ENCODE data around the gene TNS3. TPM values are rescaled to one million over a fixed set of nuclear protein-coding genes. Genes with fewer than 3 reads are reported as not detected.

TNS3 gene
- total and polyA plus RNA-seq, 10 of the 15 experiments (the other 5 are each of a cell fraction or from before 2014, with no cell fraction given), result 0.27 to 2.7 (median 0.79) TPM

DNA sequence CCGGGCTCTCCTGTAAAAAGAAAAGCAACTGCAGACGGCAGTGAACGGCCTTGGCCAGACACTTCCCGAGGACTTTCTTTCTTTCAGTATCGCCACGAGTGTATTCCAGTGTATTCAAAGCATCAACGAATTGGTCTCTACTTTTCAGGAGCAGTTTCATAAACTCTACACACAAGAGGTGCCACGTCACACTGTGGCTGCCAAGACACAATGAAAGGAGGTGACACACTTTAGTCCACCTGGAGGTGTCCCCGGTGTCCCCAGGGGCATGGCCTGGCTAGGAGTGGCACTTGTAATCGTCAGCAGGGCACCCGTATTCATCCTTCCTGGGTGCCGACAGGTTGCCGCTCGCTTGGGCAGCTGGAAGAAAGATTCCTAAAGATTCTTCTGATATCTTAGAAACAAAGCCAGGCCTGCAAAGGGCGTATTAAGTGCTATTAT lies 5.0 kb downstream of the TNS3 start:
- WGBS (ENCODE audit: insufficient coverage, insufficient replicate concordance, low lambda C conversion rate, missing lambda C conversion rate), result 60% methylated on average over 15 of the region's 15 CpGs
- BruUV-seq (replicated peaks), result no TSS peak
- H3K9ac ChIP-seq (ENCODE audit: control insufficient read depth, insufficient read depth, low read length), result no peak overlapping the region
- H3K27me3 ChIP-seq (replicated peaks in 1 of 2; ENCODE audit: control insufficient read depth in 2 of 2, insufficient read depth in 2 of 2, low read length in 1 of 2), result peaks cover 3 to 4% of the 10 kb centered on the region in 2 experiments; a peak in 3 of 4 replicates
- FAIRE-seq, result no peak
- no peaks in the 10 kb centered on the region for H3K9me3 ChIP-seq (replicated peaks; ENCODE audit: control insufficient read depth, insufficient read depth, low read length)
- H3K4me3 ChIP-seq, result no peak overlapping the region
- ChIA-PET RAD21 (ENCODE audit: unreplicated experiment) (no interaction called here), CTCF (no interaction called here), POLR2A (no interaction called here), SMC1A (ENCODE audit: uncharacterized antibody, unreplicated experiment) (no interaction called here)
- in situ Hi-C loops (cut with MboI) (no loop called here), intact Hi-C loops (cut with micrococcal nuclease; ENCODE audit: unreplicated experiment) (no loop called here)
- H3K4me2 ChIP-seq (ENCODE audit: control insufficient read depth, insufficient read depth), result no peak overlapping the region
- TF ChIP-seq EED (IDR thresholded peaks at IDR 0.05; ENCODE audit: low read depth) (no peak), CBX5 (IDR thresholded peaks at IDR 0.05; ENCODE audit: low read depth) (no peak), ZNF622 (IDR thresholded peaks at IDR 0.05) (no peak), LARP7 (IDR thresholded peaks at IDR 0.05) (no peak), CREM (IDR thresholded peaks at IDR 0.05; ENCODE audit: low read depth) (no peak), BCL11A (IDR thresholded peaks at IDR 0.05; ENCODE audit: low read depth, low read length) (no peak), RELB (IDR thresholded peaks at IDR 0.05; ENCODE audit: low read depth) (no peak), ZSCAN29 (IDR thresholded peaks at IDR 0.05) (no peak), CHD1 (IDR thresholded peaks at IDR 0.05; ENCODE audit: low read depth, low read length) (no peak), BACH1 (IDR thresholded peaks at IDR 0.05; ENCODE audit: borderline replicate concordance) (no peak), USF2 (IDR thresholded peaks at IDR 0.05; ENCODE audit: borderline replicate concordance, low read depth, low read length) (no peak), GABPA (IDR thresholded peaks at IDR 0.05; ENCODE audit: low read depth) (no peak), SUPT20H (IDR thresholded peaks at IDR 0.05; ENCODE audit: borderline replicate concordance, control insufficient read depth, low read depth, low read length) (no peak), YBX1 (IDR thresholded peaks at IDR 0.05) (no peak), IRF4 (IDR thresholded peaks at IDR 0.05; ENCODE audit: low read depth, low read length) (no peak)
- TF ChIP-seq, protein P1, sequence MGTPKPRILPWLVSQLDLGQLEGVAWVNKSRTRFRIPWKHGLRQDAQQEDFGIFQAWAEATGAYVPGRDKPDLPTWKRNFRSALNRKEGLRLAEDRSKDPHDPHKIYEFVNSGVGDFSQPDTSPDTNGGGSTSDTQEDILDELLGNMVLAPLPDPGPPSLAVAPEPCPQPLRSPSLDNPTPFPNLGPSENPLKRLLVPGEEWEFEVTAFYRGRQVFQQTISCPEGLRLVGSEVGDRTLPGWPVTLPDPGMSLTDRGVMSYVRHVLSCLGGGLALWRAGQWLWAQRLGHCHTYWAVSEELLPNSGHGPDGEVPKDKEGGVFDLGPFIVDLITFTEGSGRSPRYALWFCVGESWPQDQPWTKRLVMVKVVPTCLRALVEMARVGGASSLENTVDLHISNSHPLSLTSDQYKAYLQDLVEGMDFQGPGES (IDR thresholded peaks at IDR 0.05), result no peak
- TF ChIP-seq, protein P2, sequence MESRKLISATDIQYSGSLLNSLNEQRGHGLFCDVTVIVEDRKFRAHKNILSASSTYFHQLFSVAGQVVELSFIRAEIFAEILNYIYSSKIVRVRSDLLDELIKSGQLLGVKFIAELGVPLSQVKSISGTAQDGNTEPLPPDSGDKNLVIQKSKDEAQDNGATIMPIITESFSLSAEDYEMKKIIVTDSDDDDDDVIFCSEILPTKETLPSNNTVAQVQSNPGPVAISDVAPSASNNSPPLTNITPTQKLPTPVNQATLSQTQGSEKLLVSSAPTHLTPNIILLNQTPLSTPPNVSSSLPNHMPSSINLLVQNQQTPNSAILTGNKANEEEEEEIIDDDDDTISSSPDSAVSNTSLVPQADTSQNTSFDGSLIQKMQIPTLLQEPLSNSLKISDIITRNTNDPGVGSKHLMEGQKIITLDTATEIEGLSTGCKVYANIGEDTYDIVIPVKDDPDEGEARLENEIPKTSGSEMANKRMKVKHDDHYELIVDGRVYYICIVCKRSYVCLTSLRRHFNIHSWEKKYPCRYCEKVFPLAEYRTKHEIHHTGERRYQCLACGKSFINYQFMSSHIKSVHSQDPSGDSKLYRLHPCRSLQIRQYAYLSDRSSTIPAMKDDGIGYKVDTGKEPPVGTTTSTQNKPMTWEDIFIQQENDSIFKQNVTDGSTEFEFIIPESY (IDR thresholded peaks at IDR 0.05), result no peak
- TF ChIP-seq, protein P3, sequence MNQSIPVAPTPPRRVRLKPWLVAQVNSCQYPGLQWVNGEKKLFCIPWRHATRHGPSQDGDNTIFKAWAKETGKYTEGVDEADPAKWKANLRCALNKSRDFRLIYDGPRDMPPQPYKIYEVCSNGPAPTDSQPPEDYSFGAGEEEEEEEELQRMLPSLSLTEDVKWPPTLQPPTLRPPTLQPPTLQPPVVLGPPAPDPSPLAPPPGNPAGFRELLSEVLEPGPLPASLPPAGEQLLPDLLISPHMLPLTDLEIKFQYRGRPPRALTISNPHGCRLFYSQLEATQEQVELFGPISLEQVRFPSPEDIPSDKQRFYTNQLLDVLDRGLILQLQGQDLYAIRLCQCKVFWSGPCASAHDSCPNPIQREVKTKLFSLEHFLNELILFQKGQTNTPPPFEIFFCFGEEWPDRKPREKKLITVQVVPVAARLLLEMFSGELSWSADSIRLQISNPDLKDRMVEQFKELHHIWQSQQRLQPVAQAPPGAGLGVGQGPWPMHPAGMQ (IDR thresholded peaks at IDR 0.05; ENCODE audit: borderline replicate concordance), result no peak
- no peak for ATAC-seq
- no peak overlapping the region for H3K27ac ChIP-seq (ENCODE audit: control insufficient read depth, insufficient read depth)
- no peaks in the 10 kb centered on the region for H3K79me2 ChIP-seq (ENCODE audit: control insufficient read depth, insufficient read depth, low read length)
- no peaks in the 10 kb centered on the region for H4K20me1 ChIP-seq (ENCODE audit: control insufficient read depth, insufficient read depth)
- H3K36me3 ChIP-seq (ENCODE audit: control insufficient read depth in 2 of 2, insufficient read depth in 2 of 2, low read length in 1 of 2), result no peaks in the 10 kb centered on the region
- DNase-seq (ENCODE audit: low read depth, low spot score), result no peak
- peaks cover 25% of the 10 kb centered on the region for H3K4me1 ChIP-seq (ENCODE audit: control insufficient read depth, insufficient read depth, low read length)
- no peak overlapping the region for H2AFZ ChIP-seq (ENCODE audit: control insufficient read depth, low read depth, low read length)

All from GM12878 (cell line).